GM23248 (cell line): ENCODE measurements around the gene SNX25. TPM values are rescaled to one million over a fixed set of nuclear protein-coding genes. Genes with fewer than 3 reads are reported as not detected.
A peak's percentile ranks its signal among the peaks of the same experiment; 100 is the strongest.

ENCODE experiments used
- DNase-seq: peaks from one replicate; pipeline ENCODE4 v3.0.0-alpha.2; 2015
- H2AFZ ChIP-seq: fragments of 200-600 bp; sonication (generic); 2 replicates; pipeline ENCODE4 v1.6.1; 2016; ENCODE audit warnings: antibody characterized with exemption
- H3F3A ChIP-seq: fragments of 200-600 bp; sonication (generic); 2 replicates; pipeline ENCODE4 v1.6.1; 2016; ENCODE audit warnings: mild to moderate bottlenecking, antibody characterized with exemption, mixed run types; ENCODE audit not compliant: insufficient read depth
- H3K27ac ChIP-seq: fragments of 200-600 bp; sonication (generic); 2 replicates; pipeline ENCODE4 v1.5.1; 2016; ENCODE audit warnings: mild to moderate bottlenecking
- H3K27me3 ChIP-seq: fragments of 200-600 bp; sonication (generic); replicated peaks from 2 replicates; pipeline ENCODE4 v1.6.1; 2016; ENCODE audit warnings: mild to moderate bottlenecking; ENCODE audit not compliant: insufficient read depth
- H3K36me3 ChIP-seq: fragments of 200-600 bp; sonication (generic); 2 replicates; pipeline ENCODE4 v1.6.1; 2016; ENCODE audit warnings: low read depth, mild to moderate bottlenecking
- H3K4me1 ChIP-seq: fragments of 200-600 bp; sonication (generic); 2 replicates; pipeline ENCODE4 v1.6.1; 2016; ENCODE audit warnings: mild to moderate bottlenecking; ENCODE audit not compliant: insufficient read depth
- H3K4me2 ChIP-seq: fragments of 200-600 bp; sonication (generic); one replicate; pipeline ENCODE4 v1.6.1; 2016; ENCODE audit warnings: mild to moderate bottlenecking; ENCODE audit not compliant: unreplicated experiment
- H3K4me3 ChIP-seq: fragments of 200-600 bp; sonication (generic); 2 replicates; pipeline ENCODE4 v1.5.1; 2016; ENCODE audit warnings: mild to moderate bottlenecking
- H3K79me2 ChIP-seq: fragments of 200-600 bp; sonication (generic); 2 replicates; pipeline ENCODE4 v1.6.1; 2016; ENCODE audit warnings: mild to moderate bottlenecking; ENCODE audit not compliant: insufficient read depth
- H3K9ac ChIP-seq: fragments of 200-600 bp; sonication (generic); 2 replicates; pipeline ENCODE4 v1.6.1; 2016; ENCODE audit warnings: mild to moderate bottlenecking
- H3K9me2 ChIP-seq: fragments of 200-600 bp; sonication (generic); 2 replicates; pipeline ENCODE4 v1.6.1; 2016; ENCODE audit warnings: mixed run types, mild to moderate bottlenecking, moderate library complexity; ENCODE audit not compliant: insufficient read depth
- H3K9me3 ChIP-seq: fragments of 200-600 bp; sonication (generic); one replicate; pipeline ENCODE4 v1.6.1; 2017; ENCODE audit warnings: low read depth
- H4K20me1 ChIP-seq: fragments of 200-600 bp; sonication (generic); 2 replicates; pipeline ENCODE4 v1.6.0; 2016; ENCODE audit not compliant: insufficient read depth
- EZH2 ChIP-seq: fragments of 200-600 bp; sonication (generic); IDR thresholded peaks from 2 replicates; pipeline ENCODE4 v1.6.1; 2018; ENCODE audit warnings: antibody characterized with exemption, mild to moderate bottlenecking; ENCODE audit not compliant: insufficient read depth, poor library complexity, severe bottlenecking
- EZH2phosphoT487 ChIP-seq: fragments of 200-600 bp; sonication (generic); IDR thresholded peaks from 2 replicates; pipeline ENCODE4 v1.6.1; 2018; ENCODE audit warnings: antibody characterized with exemption, moderate library complexity, mild to moderate bottlenecking, low read depth; ENCODE audit not compliant: insufficient read depth
- WGBS, 2 experiments: methylation state at CpG; one replicate each; pipeline ENCODE4 v1.1.6; 2015 to 2017; ENCODE audit warnings: low lambda C conversion rate in 2 of 2, low coverage in 1 of 2; ENCODE audit errors: missing lambda C conversion rate in 2 of 2; 5-methylcytosine and 5-hydroxymethylcytosine counted together
- in situ Hi-C: fragments of 300-500 bp; cut with MboI; formaldehyde crosslinking; loops from 2 replicates; pipeline ENCODE4 v1.15.0; 2020
- polyA plus RNA-seq: library from polyadenylated mRNA; unstranded; fragments of >200 nt; fragmentation: Nextera tagmentation; extraction: Ambion mirVana; gene quantifications from 2 replicates; pipeline ENCODE4 v1.2.1, GENCODE V29; 2016
- total RNA-seq: library from RNA; depleted of rRNA; stranded (reverse); fragments of >200 nt; shearing (Covaris generic); gene quantifications from 2 replicates; pipeline ENCODE4 v1.2.3, GENCODE V29; 2014

Gene SNX25
- total and polyA plus RNA-seq, 2 experiments from 2014 or later: 8.2 to 50.0 TPM

GRCh38 chr4:185179488-185179887, 29.9 kb upstream of the SNX25 start:
- peaks cover 6% of the 10 kb centered on the region; the same call in 1 of the 2 replicates for H3F3A ChIP-seq
- DNase-seq: no peak
- WGBS, 2 experiments: 92 to 97% methylated on average over 3 of the region's 3 CpGs

GRCh38 chr4:185182239-185182638, 27.2 kb upstream of the SNX25 start:
- H3K4me1 ChIP-seq: peaks cover 19% of the 10 kb centered on the region
- no peak overlapping the region for H3K27ac ChIP-seq
- H3K36me3 ChIP-seq: peaks cover 5% of the 10 kb centered on the region; the same call in 1 of the 2 replicates
- in situ Hi-C loops: no loop called here
- DNase-seq: no peak
- H3K9me3 ChIP-seq: no peaks in the 10 kb centered on the region
- H4K20me1 ChIP-seq: no peaks in the 10 kb centered on the region
- H3K4me3 ChIP-seq: no peak overlapping the region
- no peak overlapping the region for H2AFZ ChIP-seq
- H3K79me2 ChIP-seq: peaks cover 82% of the 10 kb centered on the region
- TF ChIP-seq EZH2: no peak
- no peak for TF ChIP-seq EZH2phosphoT487
- H3F3A ChIP-seq: peaks cover 14% of the 10 kb centered on the region; the same call in 1 of the 2 replicates
- no peaks in the 10 kb centered on the region for H3K9me2 ChIP-seq
- 32 to 38% methylated on average over 2 of the region's 2 CpGs for WGBS, 2 experiments
- no peaks in the 10 kb centered on the region for H3K27me3 ChIP-seq
- H3K4me2 ChIP-seq: no peak overlapping the region
- no peak overlapping the region for H3K9ac ChIP-seq

More at GRCh38 chr4:185179488-185179887, 29.9 kb upstream of the SNX25 start:
- Histone ChIP-seq H3K79me2 (peaks cover 59% of the 10 kb centered on the region), H3K9ac (no peak overlapping the region), H3K4me1 (peaks cover 19% of the 10 kb centered on the region), H3K36me3 (peaks cover 14% of the 10 kb centered on the region), H4K20me1 (no peaks in the 10 kb centered on the region), H3K4me3 (no peak overlapping the region), H3K27ac (no peak overlapping the region), H3K9me3 (no peaks in the 10 kb centered on the region), H3K27me3 (no peaks in the 10 kb centered on the region), H2AFZ (no peak overlapping the region), H3K9me2 (no peaks in the 10 kb centered on the region), H3K4me2 (no peak overlapping the region)
- TF ChIP-seq EZH2: no peak
- no peak for TF ChIP-seq EZH2phosphoT487
- in situ Hi-C loops: no loop called here

DNA sequence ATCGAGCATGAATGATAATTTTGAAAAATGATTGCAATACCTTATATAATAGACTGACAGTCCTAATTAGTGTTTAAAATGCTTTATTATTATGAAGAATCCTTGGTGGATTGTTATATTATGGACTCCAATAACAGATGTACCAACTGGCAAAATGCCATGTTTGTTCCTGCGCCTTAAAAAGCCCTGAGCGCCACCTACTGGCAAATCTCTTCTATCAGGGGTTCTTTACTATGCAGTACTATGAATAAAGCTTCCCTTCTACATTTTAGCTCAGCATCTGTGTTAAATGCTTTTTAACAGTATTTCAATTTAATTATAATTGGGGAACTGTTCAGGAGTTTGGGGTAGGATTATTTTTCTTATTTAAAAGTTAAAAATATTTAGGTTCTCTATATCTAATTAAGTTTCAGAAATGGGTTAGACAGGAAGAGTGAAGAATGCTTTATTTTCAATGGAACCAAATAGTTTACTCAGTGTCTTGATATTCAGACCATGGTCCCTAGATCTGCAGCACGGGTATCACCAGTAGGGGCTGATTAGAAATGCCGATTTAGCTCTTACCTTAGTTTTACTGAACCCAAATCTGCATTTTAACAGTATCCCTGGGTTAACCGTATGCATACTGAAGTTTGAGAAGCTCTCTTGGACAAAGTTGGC, 25.6 kb upstream of the SNX25 start:
- Histone ChIP-seq H3K9me2 (no peaks in the 10 kb centered on the region), H3K4me3 (no peak overlapping the region), H3K9ac (no peak overlapping the region), H3F3A (peaks cover 14% of the 10 kb centered on the region; the same call in 1 of the 2 replicates), H3K79me2 (peaks cover 83% of the 10 kb centered on the region), H3K4me1 (peaks cover 19% of the 10 kb centered on the region), H2AFZ (no peak overlapping the region), H3K9me3 (no peaks in the 10 kb centered on the region), H3K36me3 (peaks cover 9% of the 10 kb centered on the region; the same call in 1 of the 2 replicates), H4K20me1 (no peaks in the 10 kb centered on the region), H3K4me2 (no peak overlapping the region), H3K27ac (no peak overlapping the region), H3K27me3 (no peaks in the 10 kb centered on the region)
- DNase-seq: peak; percentile 96
- 44 to 46% methylated on average over 6 of the region's 6 CpGs for WGBS, 2 experiments
- in situ Hi-C loops: no loop called here
- TF ChIP-seq EZH2: no peak

- no peak overlapping the region for H3K4me2 ChIP-seq
- no peak overlapping the region for H3K27ac ChIP-seq
- no peaks in the 10 kb centered on the region for H3K27me3 ChIP-seq
- TF ChIP-seq EZH2phosphoT487 (no peak), EZH2 (no peak)
- H2AFZ ChIP-seq: no peak overlapping the region
- H3K9ac ChIP-seq: no peak overlapping the region
- no peak for DNase-seq
- H3K9me3 ChIP-seq: no peaks in the 10 kb centered on the region
- peaks cover 5% of the 10 kb centered on the region for H3K4me1 ChIP-seq
- peaks cover 27% of the 10 kb centered on the region for H3K36me3 ChIP-seq
- H3K79me2 ChIP-seq: peaks cover 84% of the 10 kb centered on the region
- in situ Hi-C loops: no loop called here
- H3K4me3 ChIP-seq: no peak overlapping the region
- 62 to 63% methylated on average over 3 of the region's 3 CpGs for WGBS, 2 experiments
- H4K20me1 ChIP-seq: no peaks in the 10 kb centered on the region
- H3K9me2 ChIP-seq: no peaks in the 10 kb centered on the region
- H3F3A ChIP-seq: peaks cover 14% of the 10 kb centered on the region; the same call in 1 of the 2 replicates
Measured at GRCh38 chr4:185186769-185187168, 22.6 kb upstream of the SNX25 start.
